ENCODE data around the gene SCNN1B. TPM values are rescaled to one million over a fixed set of nuclear protein-coding genes. Genes with fewer than 3 reads are reported as not detected.
"Not testable (repeated sequence)": the region's sequence is repeated elsewhere in the genome, so short reads cannot be mapped to it uniquely, and the experiment has no call there.

Gene SCNN1B, protein sequence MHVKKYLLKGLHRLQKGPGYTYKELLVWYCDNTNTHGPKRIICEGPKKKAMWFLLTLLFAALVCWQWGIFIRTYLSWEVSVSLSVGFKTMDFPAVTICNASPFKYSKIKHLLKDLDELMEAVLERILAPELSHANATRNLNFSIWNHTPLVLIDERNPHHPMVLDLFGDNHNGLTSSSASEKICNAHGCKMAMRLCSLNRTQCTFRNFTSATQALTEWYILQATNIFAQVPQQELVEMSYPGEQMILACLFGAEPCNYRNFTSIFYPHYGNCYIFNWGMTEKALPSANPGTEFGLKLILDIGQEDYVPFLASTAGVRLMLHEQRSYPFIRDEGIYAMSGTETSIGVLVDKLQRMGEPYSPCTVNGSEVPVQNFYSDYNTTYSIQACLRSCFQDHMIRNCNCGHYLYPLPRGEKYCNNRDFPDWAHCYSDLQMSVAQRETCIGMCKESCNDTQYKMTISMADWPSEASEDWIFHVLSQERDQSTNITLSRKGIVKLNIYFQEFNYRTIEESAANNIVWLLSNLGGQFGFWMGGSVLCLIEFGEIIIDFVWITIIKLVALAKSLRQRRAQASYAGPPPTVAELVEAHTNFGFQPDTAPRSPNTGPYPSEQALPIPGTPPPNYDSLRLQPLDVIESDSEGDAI
- total RNA-seq (not detected), total RNA-seq (0 to 0.17 (median 0) reads per million in 172 experiments)
- not detected for polyA plus RNA-seq (2013, experiment 1 of 2)
- polyA plus RNA-seq (2013, experiment 2 of 2) = not detected

DNA sequence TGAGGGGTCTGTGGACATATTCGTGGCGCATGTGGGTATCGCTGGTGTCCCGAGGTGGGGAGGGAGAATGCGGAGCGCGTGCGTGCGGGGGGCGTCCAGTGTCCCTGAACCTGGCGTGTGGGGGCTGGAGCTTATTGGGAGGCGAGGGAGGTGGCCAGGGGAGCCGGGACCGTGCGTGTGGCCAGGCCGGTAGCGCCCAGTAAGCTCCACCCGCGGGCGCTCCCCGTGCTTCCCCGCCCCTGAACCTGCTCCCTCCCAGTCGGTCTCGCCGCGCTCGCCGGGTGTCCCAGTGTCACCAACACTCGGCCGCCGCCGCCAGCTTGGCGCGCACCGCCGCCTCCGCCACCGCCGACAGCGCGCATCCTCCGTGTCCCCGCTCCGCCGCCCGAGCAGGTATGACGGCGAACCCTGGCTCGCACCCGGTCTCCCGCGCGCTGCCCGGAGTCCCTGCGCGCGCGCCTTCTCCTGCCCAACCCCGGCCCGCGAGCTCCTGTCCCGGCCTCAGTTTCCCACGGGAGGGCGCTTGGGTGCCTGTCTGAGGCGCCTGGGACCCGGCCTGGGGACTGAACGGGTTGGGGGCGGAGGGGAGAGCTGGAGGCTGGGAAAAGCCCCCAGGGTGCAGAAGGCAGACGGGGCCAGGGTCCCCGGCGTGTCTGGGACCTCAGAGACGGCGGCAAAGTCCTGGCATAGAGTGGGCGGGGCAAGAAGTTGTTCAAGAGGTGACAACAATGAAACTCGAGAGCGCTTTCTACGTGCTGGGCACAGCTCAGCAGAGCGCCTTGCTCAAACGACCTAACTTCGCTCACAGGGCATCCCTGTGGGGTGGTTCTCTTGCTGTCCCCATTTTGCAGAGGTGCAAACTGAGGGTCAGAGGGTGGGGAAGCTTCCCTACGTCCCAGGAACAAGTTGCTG is at the start of gene SCNN1B:
Gene SCNN1B, plus strand, starts transcription at position 258 of the 912 bp plus-strand sequence. CDS start 46,298 bp downstream, outside the sequence.
- TF ChIP-seq, protein P1, sequence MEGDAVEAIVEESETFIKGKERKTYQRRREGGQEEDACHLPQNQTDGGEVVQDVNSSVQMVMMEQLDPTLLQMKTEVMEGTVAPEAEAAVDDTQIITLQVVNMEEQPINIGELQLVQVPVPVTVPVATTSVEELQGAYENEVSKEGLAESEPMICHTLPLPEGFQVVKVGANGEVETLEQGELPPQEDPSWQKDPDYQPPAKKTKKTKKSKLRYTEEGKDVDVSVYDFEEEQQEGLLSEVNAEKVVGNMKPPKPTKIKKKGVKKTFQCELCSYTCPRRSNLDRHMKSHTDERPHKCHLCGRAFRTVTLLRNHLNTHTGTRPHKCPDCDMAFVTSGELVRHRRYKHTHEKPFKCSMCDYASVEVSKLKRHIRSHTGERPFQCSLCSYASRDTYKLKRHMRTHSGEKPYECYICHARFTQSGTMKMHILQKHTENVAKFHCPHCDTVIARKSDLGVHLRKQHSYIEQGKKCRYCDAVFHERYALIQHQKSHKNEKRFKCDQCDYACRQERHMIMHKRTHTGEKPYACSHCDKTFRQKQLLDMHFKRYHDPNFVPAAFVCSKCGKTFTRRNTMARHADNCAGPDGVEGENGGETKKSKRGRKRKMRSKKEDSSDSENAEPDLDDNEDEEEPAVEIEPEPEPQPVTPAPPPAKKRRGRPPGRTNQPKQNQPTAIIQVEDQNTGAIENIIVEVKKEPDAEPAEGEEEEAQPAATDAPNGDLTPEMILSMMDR (IDR thresholded peaks at IDR 0.05) = no peak
- Histone ChIP-seq H3K4me1 (ENCODE audit: insufficient read depth, low read length) (no peaks in the 10 kb centered on the region), H3K36me3 (ENCODE audit: insufficient read depth, low read length) (no peaks in the 10 kb centered on the region), H3K9me3 (ENCODE audit: control insufficient read depth in 1 of 2, insufficient read depth in 1 of 2, low read length in 2 of 2) (peaks cover 0 to 5% of the 10 kb centered on the region in 2 experiments), H3K27ac (ENCODE audit: low read depth in 1 of 2, low read length in 2 of 2) (no peak within 1 kb of the TSS), H3K27me3 (ENCODE audit: control insufficient read depth in 1 of 2, insufficient read depth in 2 of 2, low read length in 2 of 2) (peaks cover 17 to 25% of the 10 kb centered on the region in 2 experiments), H3K4me3 (ENCODE audit: low read length) (no peak within 1 kb of the TSS)
- H3K27me3 Mint-ChIP-seq = peaks cover 59% of the 10 kb centered on the region
- POLR2A ChIA-PET = no interaction called here
- intact Hi-C loops (cut with DNase I, micrococcal nuclease) = no loop called here
- H3K27ac Mint-ChIP-seq = no peak within 1 kb of the TSS
- no peaks in the 10 kb centered on the region for H3K36me3 Mint-ChIP-seq (ENCODE audit: low read depth)
- DNase-seq = no peak
- H3K9me3 Mint-ChIP-seq = no peaks in the 10 kb centered on the region
- H3K4me3 Mint-ChIP-seq = no peak within 1 kb of the TSS
- CTCF ChIA-PET = no interaction called here
- no peak for ATAC-seq (ENCODE audit: poor library complexity)
- H3K4me1 Mint-ChIP-seq (ENCODE audit: low read depth) = no peaks in the 10 kb centered on the region

- peaks cover 6% of the 10 kb centered on the region for H3K27me3 Mint-ChIP-seq
- ChIA-PET POLR2A (interaction anchor here (1.0 kb wide), 1 partner anchor 103 kb away, joined by 4 read pairs; the partner anchor contains the start of gene USP31), CTCF (no interaction called here)
- no peaks in the 10 kb centered on the region for H3K9me3 Mint-ChIP-seq
- no peaks in the 10 kb centered on the region for H3K36me3 ChIP-seq (ENCODE audit: insufficient read depth, low read length)
- DNase-seq (no peak), ATAC-seq (ENCODE audit: poor library complexity) (no peak)
- H3K4me1 ChIP-seq (ENCODE audit: insufficient read depth, low read length) = no peaks in the 10 kb centered on the region
- H3K9me3 ChIP-seq (ENCODE audit: control insufficient read depth in 1 of 2, insufficient read depth in 1 of 2, low read length in 2 of 2) = no peaks in the 10 kb centered on the region
- no peaks in the 10 kb centered on the region for H3K27me3 ChIP-seq (ENCODE audit: control insufficient read depth in 1 of 2, insufficient read depth in 2 of 2, low read length in 2 of 2)
- TF ChIP-seq, protein P1 (IDR thresholded peaks at IDR 0.05) = no peak
- no peak overlapping the region for H3K4me3 Mint-ChIP-seq
- no peak overlapping the region for H3K4me3 ChIP-seq (ENCODE audit: low read length)
- no peak overlapping the region for H3K27ac ChIP-seq (ENCODE audit: low read depth in 1 of 2, low read length in 2 of 2)
- H3K36me3 Mint-ChIP-seq (ENCODE audit: low read depth) = no peaks in the 10 kb centered on the region
- no peak overlapping the region for H3K27ac Mint-ChIP-seq
- intact Hi-C loops (cut with DNase I, micrococcal nuclease) = no loop called here
- H3K4me1 Mint-ChIP-seq (ENCODE audit: low read depth) = no peaks in the 10 kb centered on the region
Observed at GRCh38 chr16:23252310-23252709, 49.8 kb upstream of the SCNN1B start.

DNA sequence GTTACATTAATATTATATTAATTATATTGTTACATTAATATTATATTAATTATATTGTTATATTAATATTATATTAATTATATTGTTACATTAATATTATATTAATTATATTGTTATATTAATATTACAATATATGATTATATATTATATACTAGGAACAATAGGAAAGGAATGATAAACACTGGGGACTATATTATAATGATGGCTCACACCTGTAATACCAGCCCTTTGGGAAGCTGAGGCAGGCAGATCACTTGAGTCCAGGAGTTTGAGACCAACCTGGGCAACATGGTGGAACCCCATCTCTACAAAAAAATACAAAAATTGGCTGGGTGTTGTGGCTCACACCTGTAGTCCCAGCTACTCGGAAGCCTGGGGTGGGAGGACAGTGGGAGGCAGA is 48.5 kb upstream of the SCNN1B start:
- H3K4me1 Mint-ChIP-seq (ENCODE audit: low read depth); CTCF ChIA-PET; H3K4me3 Mint-ChIP-seq; H3K36me3 ChIP-seq (ENCODE audit: insufficient read depth, low read length); H3K27ac Mint-ChIP-seq; intact Hi-C loops (cut with DNase I, micrococcal nuclease); H3K4me1 ChIP-seq (ENCODE audit: insufficient read depth, low read length); H3K9me3 Mint-ChIP-seq; H3K9me3 ChIP-seq (ENCODE audit: control insufficient read depth in 1 of 2, insufficient read depth in 1 of 2, low read length in 2 of 2); DNase-seq; H3K27me3 ChIP-seq (ENCODE audit: control insufficient read depth in 1 of 2, insufficient read depth in 2 of 2, low read length in 2 of 2); H3K36me3 Mint-ChIP-seq (ENCODE audit: low read depth); H3K27me3 Mint-ChIP-seq; H3K27ac ChIP-seq (ENCODE audit: low read depth in 1 of 2, low read length in 2 of 2); POLR2A ChIA-PET; ATAC-seq (ENCODE audit: poor library complexity); H3K4me3 ChIP-seq (ENCODE audit: low read length): not testable (repeated sequence)
